ENCODE results near the gene CDH23. TPM values are rescaled to one million over a fixed set of nuclear protein-coding genes. Genes with fewer than 3 reads are reported as not detected.

Gene CDH23
- total RNA-seq, 4 donors from 2014 or later: 2.9 to 16.1 (median 5.9) TPM

- Histone ChIP-seq H3K27ac (peak overlapping the region; percentile 69 to 87 (median 82)), H3K27me3 (no peaks in the 10 kb centered on the region), H3K4me1 (peaks cover 16 to 55% (median 43%) of the 10 kb centered on the region in 4 donors), H3K4me3 (no peak overlapping the region), H3K9me3 (no peaks in the 10 kb centered on the region), H3K36me3 (no peaks in the 10 kb centered on the region)
- DNase-seq: no peak
- WGBS, 2 donors (ENCODE audit: low coverage in 1 of 2): 83% methylated on average over 2 of the region's 2 CpGs; no CpG with 5 or more reads in 1 of the 2 donors
- in situ Hi-C loops (cut with MboI; ENCODE audit: low pct_ligation_motif_present in 1 of 4, low pct_unique_long_range_greater_than_20kb in 1 of 4, low sequenced_read_pairs in 3 of 4): no loop called here
- TF ChIP-seq, protein P1, sequence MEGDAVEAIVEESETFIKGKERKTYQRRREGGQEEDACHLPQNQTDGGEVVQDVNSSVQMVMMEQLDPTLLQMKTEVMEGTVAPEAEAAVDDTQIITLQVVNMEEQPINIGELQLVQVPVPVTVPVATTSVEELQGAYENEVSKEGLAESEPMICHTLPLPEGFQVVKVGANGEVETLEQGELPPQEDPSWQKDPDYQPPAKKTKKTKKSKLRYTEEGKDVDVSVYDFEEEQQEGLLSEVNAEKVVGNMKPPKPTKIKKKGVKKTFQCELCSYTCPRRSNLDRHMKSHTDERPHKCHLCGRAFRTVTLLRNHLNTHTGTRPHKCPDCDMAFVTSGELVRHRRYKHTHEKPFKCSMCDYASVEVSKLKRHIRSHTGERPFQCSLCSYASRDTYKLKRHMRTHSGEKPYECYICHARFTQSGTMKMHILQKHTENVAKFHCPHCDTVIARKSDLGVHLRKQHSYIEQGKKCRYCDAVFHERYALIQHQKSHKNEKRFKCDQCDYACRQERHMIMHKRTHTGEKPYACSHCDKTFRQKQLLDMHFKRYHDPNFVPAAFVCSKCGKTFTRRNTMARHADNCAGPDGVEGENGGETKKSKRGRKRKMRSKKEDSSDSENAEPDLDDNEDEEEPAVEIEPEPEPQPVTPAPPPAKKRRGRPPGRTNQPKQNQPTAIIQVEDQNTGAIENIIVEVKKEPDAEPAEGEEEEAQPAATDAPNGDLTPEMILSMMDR (IDR thresholded peaks at IDR 0.05): no peak
- TF ChIP-seq POLR2AphosphoS5 (IDR thresholded peaks at IDR 0.05): no peak
- no peak for TF ChIP-seq POLR2A (IDR thresholded peaks at IDR 0.05)
- TF ChIP-seq EP300 (IDR thresholded peaks at IDR 0.05; ENCODE audit: low read depth): no peak
- intact Hi-C loops (cut with DNase I; ENCODE audit: low total_unique reads): loop anchor here (5.0 kb wide), 1 partner anchor 1910 kb away; no protein-coding TSS in a partner anchor
Measured at GRCh38 chr10:71637305-71637704, 240.6 kb downstream of the CDH23 start.

- Histone ChIP-seq H3K9me3 (no peaks in the 10 kb centered on the region), H3K36me3 (no peaks in the 10 kb centered on the region), H3K27me3 (no peaks in the 10 kb centered on the region), H3K27ac (peak overlapping the region; percentile 69 to 87 (median 82)), H3K4me1 (peaks cover 16 to 55% (median 43%) of the 10 kb centered on the region in 4 donors), H3K4me3 (no peak overlapping the region)
- peak; percentile 76 for DNase-seq
- TF ChIP-seq POLR2AphosphoS5 (IDR thresholded peaks at IDR 0.05) (peak in 2 of 3 donors; percentile 24 to 60), POLR2A (IDR thresholded peaks at IDR 0.05) (peak; percentile 8), EP300 (IDR thresholded peaks at IDR 0.05; ENCODE audit: low read depth) (no peak)
- TF ChIP-seq, protein P1 (IDR thresholded peaks at IDR 0.05): no peak
- 38 to 60% methylated on average over 2 to 14 of the region's 14 CpGs for WGBS, 2 donors (ENCODE audit: low coverage in 1 of 2)
- intact Hi-C loops (cut with DNase I; ENCODE audit: low total_unique reads): loop anchor here (5.0 kb wide), 1 partner anchor 1911 kb away; no protein-coding TSS in a partner anchor
- in situ Hi-C loops (cut with MboI; ENCODE audit: low pct_ligation_motif_present in 1 of 4, low pct_unique_long_range_greater_than_20kb in 1 of 4, low sequenced_read_pairs in 3 of 4): no loop called here
Measured at GRCh38 chr10:71638064-71638821, 241.5 kb downstream of the CDH23 start.

- Histone ChIP-seq H3K27ac (peak overlapping the region; percentile 69 to 87 (median 82)), H3K4me1 (peaks cover 16 to 55% (median 43%) of the 10 kb centered on the region in 4 donors), H3K27me3 (no peaks in the 10 kb centered on the region), H3K4me3 (no peak overlapping the region), H3K9me3 (no peaks in the 10 kb centered on the region), H3K36me3 (no peaks in the 10 kb centered on the region)
- TF ChIP-seq POLR2AphosphoS5 (IDR thresholded peaks at IDR 0.05) (peak in 2 of 3 donors; percentile 33 to 64), EP300 (IDR thresholded peaks at IDR 0.05; ENCODE audit: low read depth) (no peak)
- in situ Hi-C loops (cut with MboI; ENCODE audit: low pct_ligation_motif_present in 1 of 4, low pct_unique_long_range_greater_than_20kb in 1 of 4, low sequenced_read_pairs in 3 of 4) (no loop called here), intact Hi-C loops (cut with DNase I; ENCODE audit: low total_unique reads) (loop anchor here (5.0 kb wide), 1 partner anchor 1912 kb away; no protein-coding TSS in a partner anchor)
- DNase-seq: peak; percentile 86
- WGBS, 2 donors (ENCODE audit: low coverage in 1 of 2): 52 to 80% methylated on average over 1 to 21 of the region's 24 CpGs
Measured at GRCh38 chr10:71638822-71639719, 242.4 kb downstream of the CDH23 start.

- intact Hi-C loops (cut with DNase I; ENCODE audit: low total_unique reads): no loop called here
Measured at GRCh38 chr10:71640607-71641006, 243.9 kb downstream of the CDH23 start.

More at GRCh38 chr10:71640607-71641006, 243.9 kb downstream of the CDH23 start:
- WGBS, 2 donors (ENCODE audit: low coverage in 1 of 2): 82% methylated on average over 9 of the region's 9 CpGs; no CpG with 5 or more reads in 1 of the 2 donors
- no peak for DNase-seq
- TF ChIP-seq EP300 (IDR thresholded peaks at IDR 0.05; ENCODE audit: low read depth) (no peak), POLR2A (IDR thresholded peaks at IDR 0.05) (no peak), POLR2AphosphoS5 (IDR thresholded peaks at IDR 0.05) (no peak)
- TF ChIP-seq, protein P1 (IDR thresholded peaks at IDR 0.05): no peak
- H3K27me3 ChIP-seq: no peaks in the 10 kb centered on the region
- H3K36me3 ChIP-seq: no peaks in the 10 kb centered on the region
- no peak overlapping the region for H3K4me3 ChIP-seq
- in situ Hi-C loops (cut with MboI; ENCODE audit: low pct_ligation_motif_present in 1 of 4, low pct_unique_long_range_greater_than_20kb in 1 of 4, low sequenced_read_pairs in 3 of 4): no loop called here
- H3K4me1 ChIP-seq: peaks cover 13 to 39% (median 30%) of the 10 kb centered on the region in 4 donors
- H3K9me3 ChIP-seq: no peaks in the 10 kb centered on the region
- H3K27ac ChIP-seq: no peak overlapping the region

Measured in transverse colon (tissue), 4 donors.